PC-3 (cell line): ENCODE results near the gene TEX12.

Experiments
- CTCF ChIP-seq: fragments of 300-600 bp; sonication (generic); conservative IDR thresholded peaks from 2 replicates; pipeline ENCODE4 v1.5.1; 2017; ENCODE audit warnings: antibody characterized with exemption, low read depth, mild to moderate bottlenecking, low read length
- EZH2phosphoT487 ChIP-seq: fragments of 300-600 bp; sonication (generic); IDR thresholded peaks from 2 replicates; pipeline ENCODE4 v1.6.1; 2018; ENCODE audit warnings: mild to moderate bottlenecking, antibody characterized with exemption, low read length, borderline replicate concordance

- TF ChIP-seq CTCF: no peak
- TF ChIP-seq EZH2phosphoT487: no peak
Observed at GRCh38 chr11:112211536-112211935, 44.4 kb downstream of the TEX12 start.
